SK-N-SH (cell line): ENCODE results near the gene RPL5. TPM values are rescaled to one million over a fixed set of nuclear protein-coding genes. Genes with fewer than 3 reads are reported as not detected.

Experiments used
- CTCF ChIA-PET: fragments of 300-600, 350-600 bp; formaldehyde crosslinking; extraction: SDS; loops from one replicate; lab custom pipeline; 2021; lab: Yijun Ruan, JAX
- POLR2A ChIA-PET: fragments of 350-600 bp; sonication (Branson Sonifier 250); formaldehyde crosslinking; extraction: SDS; loops from one replicate; lab custom pipeline; 2020; ENCODE audit warnings: antibody characterized with exemption, inconsistent platforms; lab: Yijun Ruan, JAX
- DNase-seq: peaks from one replicate; pipeline ENCODE4 v3.0.0; 2012
- H2AFZ ChIP-seq: fragments of 200-600 bp; sonication (generic); 2 replicates; pipeline ENCODE4 v1.8.1; 2016; ENCODE audit warnings: antibody characterized with exemption, mild to moderate bottlenecking, low read depth
- H3F3A ChIP-seq: fragments of 200-600 bp; sonication (generic); replicated peaks from 2 replicates; pipeline ENCODE3; 2016; ENCODE audit warnings: antibody characterized with exemption, mild to moderate bottlenecking; ENCODE audit not compliant: insufficient read depth
- H3K27ac ChIP-seq, 2 experiments: fragments of 200-500 bp in 1 of 2; fragments of 200-600 bp in 1 of 2; sonication (Bioruptor generic) in 1 of 2; sonication (generic), shearing (Covaris generic) in 1 of 2; 2 replicates each; pipeline versions ENCODE4 v1.5.1 to v1.6.1; 2014 to 2016; ENCODE audit warnings: low read depth in 2 of 2, inconsistent platforms in 1 of 2, low read length in 1 of 2, mild to moderate bottlenecking in 1 of 2, mixed read lengths in 1 of 2
- H3K27me3 ChIP-seq: fragments of 200-600 bp; sonication (generic), shearing (Covaris generic); 2 replicates; pipeline ENCODE4 v1.6.1; 2016; ENCODE audit warnings: mixed run types; ENCODE audit not compliant: insufficient read depth
- H3K36me3 ChIP-seq, 2 experiments: fragments of 200-500 bp in 1 of 2; fragments of 200-600 bp in 1 of 2; sonication (Bioruptor generic) in 1 of 2; sonication (generic) in 1 of 2; replicated peaks in 1 of 2; 2 replicates each; pipeline versions ENCODE3 to v1.5.1; 2014 to 2016; ENCODE audit warnings: low read length in 1 of 2, mild to moderate bottlenecking in 1 of 2; ENCODE audit not compliant: insufficient read depth in 2 of 2, control insufficient read depth in 1 of 2
- H3K4me1 ChIP-seq, 2 experiments: fragments of 200-500 bp in 1 of 2; fragments of 200-600 bp in 1 of 2; sonication (Bioruptor generic) in 1 of 2; sonication (generic), shearing (Covaris generic) in 1 of 2; 2 replicates each; pipeline versions ENCODE4 v1.5.1 to v1.6.1; 2014 to 2016; ENCODE audit warnings: low read depth in 1 of 2, low read length in 1 of 2, mixed run types in 1 of 2; ENCODE audit not compliant: insufficient read depth in 2 of 2, control insufficient read depth in 1 of 2
- H3K4me2 ChIP-seq: fragments of 200-600 bp; sonication (generic), shearing (Covaris generic); 2 replicates; pipeline ENCODE4 v1.6.1; 2017; ENCODE audit warnings: mixed run types
- H3K4me3 ChIP-seq, 2 experiments: fragments of 200-500 bp in 1 of 2; fragments of 200-600 bp in 1 of 2; sonication (Bioruptor generic) in 1 of 2; sonication (generic), shearing (Covaris generic) in 1 of 2; 2 replicates each; pipeline versions ENCODE4 v1.5.1 to v1.8.1; 2014 to 2016; ENCODE audit warnings: low read depth in 2 of 2, inconsistent platforms in 1 of 2, low read length in 1 of 2, mild to moderate bottlenecking in 1 of 2, mixed read lengths in 1 of 2, moderate library complexity in 1 of 2
- H3K79me2 ChIP-seq: fragments of 200-600 bp; sonication (generic); 2 replicates; pipeline ENCODE4 v1.8.1; 2017; ENCODE audit warnings: mild to moderate bottlenecking; ENCODE audit not compliant: insufficient read depth
- H3K9ac ChIP-seq: fragments of 200-600 bp; sonication (generic); 2 replicates; pipeline ENCODE4 v1.6.1; 2017; ENCODE audit warnings: mixed run types
- H3K9me2 ChIP-seq: fragments of 200-600 bp; sonication (generic); 2 replicates; pipeline ENCODE4 v1.6.1; 2017; ENCODE audit warnings: mixed run types
- H3K9me3 ChIP-seq: fragments of 200-600 bp; sonication (generic); 2 replicates; pipeline ENCODE4 v1.6.1; 2017; ENCODE audit warnings: mixed run types, mild to moderate bottlenecking, moderate library complexity
- H4K20me1 ChIP-seq: fragments of 200-600 bp; sonication (generic); 2 replicates; pipeline ENCODE4 v1.6.1; 2017; ENCODE audit warnings: mild to moderate bottlenecking, mixed run types; ENCODE audit not compliant: insufficient read depth
- ELF1 ChIP-seq: IDR thresholded peaks from 2 replicates; pipeline ENCODE4 v1.4.0; 2012
- EP300 ChIP-seq, 2 experiments: IDR thresholded peaks; 2 replicates each; pipeline versions ENCODE4 v1.4.0 to v1.6.1; 2012; ENCODE audit warnings: borderline replicate concordance in 1 of 2, low read depth in 1 of 2, low read length in 1 of 2
- EZH2phosphoT487 ChIP-seq: fragments of 200-600 bp; sonication (generic); IDR thresholded peaks from 2 replicates; pipeline ENCODE4 v1.6.1; 2017; ENCODE audit warnings: low read depth, mixed run types, mild to moderate bottlenecking, antibody characterized with exemption, moderate library complexity, borderline replicate concordance
- JUND ChIP-seq: IDR thresholded peaks from 2 replicates; pipeline ENCODE4 v1.4.0; 2012
- MXI1 ChIP-seq: IDR thresholded peaks from 2 replicates; pipeline ENCODE4 v1.6.1; 2012; ENCODE audit warnings: mild to moderate bottlenecking, low read depth, low read length, improper control_type of control experiment
- NFIC ChIP-seq: IDR thresholded peaks from 2 replicates; pipeline ENCODE4 v1.4.0; 2012; ENCODE audit warnings: borderline replicate concordance
- POLR2AphosphoS5 ChIP-seq: IDR thresholded peaks from 2 replicates; pipeline ENCODE4 v1.6.1; 2012; ENCODE audit warnings: low read depth, low read length
- REST ChIP-seq: IDR thresholded peaks from 2 replicates; pipeline ENCODE4 v1.6.1; 2012; ENCODE audit warnings: mild to moderate bottlenecking, low read depth, low read length, moderate library complexity
- RFX5 ChIP-seq: IDR thresholded peaks from 2 replicates; pipeline ENCODE4 v1.6.1; 2012; ENCODE audit warnings: mild to moderate bottlenecking, improper control_type of control experiment, low read length
- RXRA ChIP-seq: IDR thresholded peaks from 2 replicates; pipeline ENCODE4 v1.4.0; 2012; ENCODE audit warnings: low read depth, mild to moderate bottlenecking, borderline replicate concordance
- SIN3A ChIP-seq: IDR thresholded peaks from 2 replicates; pipeline ENCODE4 v1.6.1; 2012; ENCODE audit warnings: low read depth, mild to moderate bottlenecking, low read length, moderate library complexity, borderline replicate concordance
- SMC3 ChIP-seq: IDR thresholded peaks from 2 replicates; pipeline ENCODE4 v1.6.1; 2012; ENCODE audit warnings: low read depth, low read length, improper control_type of control experiment
- TAF1 ChIP-seq: IDR thresholded peaks from 2 replicates; pipeline ENCODE4 v1.6.1; 2012; ENCODE audit warnings: low read depth, mild to moderate bottlenecking, low read length, moderate library complexity, borderline replicate concordance
- TCF12 ChIP-seq: IDR thresholded peaks from 2 replicates; pipeline ENCODE4 v1.4.0; 2012
- USF1 ChIP-seq: IDR thresholded peaks from 2 replicates; pipeline ENCODE4 v1.4.0; 2012; ENCODE audit warnings: low read depth, borderline replicate concordance
- USF2 ChIP-seq: fragments of 150-350 bp; IDR thresholded peaks from 2 replicates; pipeline ENCODE4 v1.6.1; 2017; ENCODE audit warnings: antibody characterized with exemption, low read length, low read depth, borderline replicate concordance
- YY1 ChIP-seq: IDR thresholded peaks from 2 replicates; pipeline ENCODE4 v1.4.0; 2012; ENCODE audit warnings: low read depth, mild to moderate bottlenecking
- WGBS: methylation state at CpG from one replicate; pipeline ENCODE4 v1.1.6; 2017; ENCODE audit warnings: low lambda C conversion rate; 5-methylcytosine and 5-hydroxymethylcytosine counted together
- polyA plus RNA-seq, 3 experiments: library from polyadenylated mRNA; depleted of rRNA; stranded (reverse); fragments of >200 nt; gene quantifications; 2 replicates each; pipeline ENCODE4 v1.2.3, GENCODE V29; 2012
- TF ChIP-seq, protein P1 (sequence below): IDR thresholded peaks from 2 replicates; pipeline ENCODE4 v1.4.0; 2012; ENCODE audit warnings: low read depth, borderline replicate concordance
- TF ChIP-seq, protein P2 (sequence below): IDR thresholded peaks from 2 replicates; pipeline ENCODE4; 2012
- TF ChIP-seq, protein P3 (sequence below): IDR thresholded peaks from 2 replicates; pipeline ENCODE4 v1.4.0; 2012; ENCODE audit warnings: low read depth

The RPL5 gene
- polyA plus RNA-seq, 1 of the 3 experiments (the other 2 are of a cell fraction) = 1,489 TPM

DNA sequence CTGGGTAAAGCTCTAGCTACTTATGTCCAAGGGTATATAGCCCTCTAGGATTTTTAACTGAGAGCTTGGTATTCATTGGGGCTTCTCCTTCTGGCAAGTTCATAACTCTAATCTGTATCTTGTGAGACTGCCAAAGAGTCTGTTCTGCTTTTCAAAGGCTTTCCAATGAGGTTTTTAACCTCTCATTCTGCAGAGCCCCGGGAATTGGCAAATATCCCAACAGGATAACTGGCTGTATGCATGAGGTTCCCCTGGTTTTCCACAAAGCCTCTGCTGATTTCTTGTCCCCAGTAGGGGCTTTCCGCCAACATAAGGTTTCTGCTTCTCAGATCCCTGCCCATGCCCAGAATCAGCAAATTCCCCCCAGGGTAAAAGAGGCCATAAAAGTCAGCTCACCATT, 40.9 kb downstream of the RPL5 start (continued):
- TF ChIP-seq, protein P1, sequence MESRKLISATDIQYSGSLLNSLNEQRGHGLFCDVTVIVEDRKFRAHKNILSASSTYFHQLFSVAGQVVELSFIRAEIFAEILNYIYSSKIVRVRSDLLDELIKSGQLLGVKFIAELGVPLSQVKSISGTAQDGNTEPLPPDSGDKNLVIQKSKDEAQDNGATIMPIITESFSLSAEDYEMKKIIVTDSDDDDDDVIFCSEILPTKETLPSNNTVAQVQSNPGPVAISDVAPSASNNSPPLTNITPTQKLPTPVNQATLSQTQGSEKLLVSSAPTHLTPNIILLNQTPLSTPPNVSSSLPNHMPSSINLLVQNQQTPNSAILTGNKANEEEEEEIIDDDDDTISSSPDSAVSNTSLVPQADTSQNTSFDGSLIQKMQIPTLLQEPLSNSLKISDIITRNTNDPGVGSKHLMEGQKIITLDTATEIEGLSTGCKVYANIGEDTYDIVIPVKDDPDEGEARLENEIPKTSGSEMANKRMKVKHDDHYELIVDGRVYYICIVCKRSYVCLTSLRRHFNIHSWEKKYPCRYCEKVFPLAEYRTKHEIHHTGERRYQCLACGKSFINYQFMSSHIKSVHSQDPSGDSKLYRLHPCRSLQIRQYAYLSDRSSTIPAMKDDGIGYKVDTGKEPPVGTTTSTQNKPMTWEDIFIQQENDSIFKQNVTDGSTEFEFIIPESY = no peak

DNA sequence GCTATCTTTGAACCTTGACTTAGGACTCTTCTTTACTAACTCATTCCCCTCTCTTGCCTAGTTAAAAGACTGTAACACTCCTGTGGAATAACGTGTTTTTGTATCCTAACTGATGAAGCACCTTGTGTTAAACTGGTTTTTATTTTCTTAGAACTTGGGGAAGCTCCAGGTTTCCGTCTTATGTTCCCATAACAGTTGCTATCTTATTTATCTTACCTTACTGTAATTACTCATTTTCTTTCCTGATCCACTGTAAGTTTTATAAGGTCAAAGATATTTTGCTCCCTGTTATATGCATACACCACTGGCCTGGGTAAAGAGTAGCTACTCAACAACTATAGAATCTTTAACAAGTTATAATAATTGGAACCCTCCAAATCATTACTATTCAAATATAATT, 43.1 kb downstream of the RPL5 start:
- no peaks in the 10 kb centered on the region for H3K79me2 ChIP-seq
- peaks cover 8% of the 10 kb centered on the region for H3F3A ChIP-seq
- H2AFZ ChIP-seq = no peak overlapping the region
- DNase-seq = no peak
- CTCF ChIA-PET = interaction anchor here (0.9 to 6.9 kb wide), 4 partner anchors 12 to 119 kb away, joined by 3 to 46 read pairs (median 4); no protein-coding TSS in a partner anchor
- peaks cover 0 to 17% of the 10 kb centered on the region in 2 experiments; a peak in 2 of 4 replicates for H3K4me1 ChIP-seq
- H3K36me3 ChIP-seq = no peaks in the 10 kb centered on the region
- no peaks in the 10 kb centered on the region for H4K20me1 ChIP-seq
- TF ChIP-seq JUND = no peak
- TF ChIP-seq SMC3 = no peak
- no peak for TF ChIP-seq RXRA
- TF ChIP-seq USF1 = no peak
- TF ChIP-seq TCF12 = no peak
- no peak for TF ChIP-seq EZH2phosphoT487
- TF ChIP-seq, protein P2, sequence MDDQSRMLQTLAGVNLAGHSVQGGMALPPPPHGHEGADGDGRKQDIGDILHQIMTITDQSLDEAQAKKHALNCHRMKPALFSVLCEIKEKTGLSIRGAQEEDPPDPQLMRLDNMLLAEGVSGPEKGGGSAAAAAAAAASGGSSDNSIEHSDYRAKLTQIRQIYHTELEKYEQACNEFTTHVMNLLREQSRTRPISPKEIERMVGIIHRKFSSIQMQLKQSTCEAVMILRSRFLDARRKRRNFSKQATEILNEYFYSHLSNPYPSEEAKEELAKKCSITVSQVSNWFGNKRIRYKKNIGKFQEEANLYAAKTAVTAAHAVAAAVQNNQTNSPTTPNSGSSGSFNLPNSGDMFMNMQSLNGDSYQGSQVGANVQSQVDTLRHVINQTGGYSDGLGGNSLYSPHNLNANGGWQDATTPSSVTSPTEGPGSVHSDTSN = no peak
- TF ChIP-seq TAF1 = no peak
- TF ChIP-seq ELF1 = no peak
- TF ChIP-seq, protein P3, sequence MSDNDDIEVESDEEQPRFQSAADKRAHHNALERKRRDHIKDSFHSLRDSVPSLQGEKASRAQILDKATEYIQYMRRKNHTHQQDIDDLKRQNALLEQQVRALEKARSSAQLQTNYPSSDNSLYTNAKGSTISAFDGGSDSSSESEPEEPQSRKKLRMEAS = no peak
- no peak for TF ChIP-seq SIN3A
- no peak for TF ChIP-seq POLR2AphosphoS5
- no peak for TF ChIP-seq REST
- no peak for TF ChIP-seq USF2
- TF ChIP-seq YY1 = no peak
- no peak for TF ChIP-seq EP300 (IDR thresholded peaks at IDR 0.05; ENCODE audit: borderline replicate concordance in 1 of 2, low read depth in 1 of 2, low read length in 1 of 2)
- TF ChIP-seq MXI1 = no peak
- no peak for TF ChIP-seq NFIC
- TF ChIP-seq RFX5 = no peak
- POLR2A ChIA-PET = no interaction called here
- no peaks in the 10 kb centered on the region for H3K9me2 ChIP-seq
- WGBS = 87% methylated on average over 2 of the region's 2 CpGs
- no peak overlapping the region for H3K9ac ChIP-seq
- no peak overlapping the region for H3K4me2 ChIP-seq
- no peaks in the 10 kb centered on the region; the same call in 1 of the 2 replicates for H3K9me3 ChIP-seq
- H3K27ac ChIP-seq = no peak overlapping the region
- H3K27me3 ChIP-seq = no peaks in the 10 kb centered on the region
- H3K4me3 ChIP-seq = no peak overlapping the region
